GM12878 (cell line): ENCODE measurements around the gene MRPL20. TPM values are rescaled to one million over a fixed set of nuclear protein-coding genes. Genes with fewer than 3 reads are reported as not detected.

Experiments used
- ATAC-seq: fragments of 200-7000 bp; cut with Tn5 transposase; 3 replicates; pipeline ENCODE4 v1.9.1; 2020; ENCODE audit warnings: mild to moderate bottlenecking, moderate library complexity
- BruUV-seq: library from RNA; stranded (reverse); fragments of 400-500 nt; replicated peaks from 2 replicates; lab custom pipeline; 2021; lab: Mats Ljungman, UMichigan
- CTCF ChIA-PET: fragments of 300-600 bp; sonication (Branson Sonifier 250); formaldehyde crosslinking; extraction: SDS; loops from one replicate; lab custom pipeline; 2021; ENCODE audit warnings: inconsistent platforms; lab: Yijun Ruan, JAX
- POLR2A ChIA-PET: fragments of 350-600 bp; formaldehyde crosslinking; extraction: SDS; loops from one replicate; lab custom pipeline; 2021; ENCODE audit warnings: inconsistent platforms; lab: Charles Lee
- RAD21 ChIA-PET: fragments of 300-600 bp; sonication (Branson Sonifier 250); formaldehyde crosslinking; loops from one replicate; lab custom pipeline; 2023; ENCODE audit warnings: antibody characterized with exemption; ENCODE audit not compliant: unreplicated experiment; lab: Charles Lee
- SMC1A ChIA-PET: fragments of 300-600 bp; sonication (Branson Sonifier 250); formaldehyde crosslinking; loops from one replicate; lab custom pipeline; 2023; ENCODE audit not compliant: unreplicated experiment, uncharacterized antibody; lab: Charles Lee
- DNase-seq: peaks from one replicate; pipeline ENCODE4 v3.0.0-alpha.2; 2011; ENCODE audit warnings: low read depth, low spot score
- FAIRE-seq: peaks from 3 replicates; lab custom pipeline; 2011; peaks lifted over from hg19 to GRCh38; lab: Jason Lieb, UNC
- H2AFZ ChIP-seq: 2 replicates; pipeline ENCODE4 v1.6.0; 2011; ENCODE audit warnings: low read depth, low read length, control low read depth; ENCODE audit not compliant: control insufficient read depth
- H3K27ac ChIP-seq: 2 replicates; pipeline ENCODE4 v1.5.1; 2011; ENCODE audit warnings: control low read depth; ENCODE audit not compliant: control insufficient read depth, insufficient read depth
- H3K27me3 ChIP-seq, 2 experiments: replicated peaks in 1 of 2; 2 replicates each; pipeline versions ENCODE4 v1.6.0 to v1.6.1; 2011; ENCODE audit warnings: low read length in 1 of 2; ENCODE audit not compliant: control insufficient read depth in 2 of 2, insufficient read depth in 2 of 2
- H3K36me3 ChIP-seq, 2 experiments: 2 replicates each; pipeline ENCODE4 v1.5.1; 2011; ENCODE audit warnings: low read length in 1 of 2; ENCODE audit not compliant: control insufficient read depth in 2 of 2, insufficient read depth in 2 of 2
- H3K4me1 ChIP-seq: 2 replicates; pipeline ENCODE4 v1.6.1; 2011; ENCODE audit warnings: mild to moderate bottlenecking, low read length, moderate library complexity, mixed read lengths; ENCODE audit not compliant: control insufficient read depth, insufficient read depth
- H3K4me2 ChIP-seq: 2 replicates; pipeline ENCODE4 v1.6.0; 2011; ENCODE audit warnings: control low read depth; ENCODE audit not compliant: control insufficient read depth, insufficient read depth
- H3K4me3 ChIP-seq: fragments of 200-600 bp; sonication (generic); 2 replicates; pipeline ENCODE4 v1.5.1; 2016
- H3K79me2 ChIP-seq: 2 replicates; pipeline ENCODE4 v1.6.0; 2011; ENCODE audit warnings: low read length; ENCODE audit not compliant: control insufficient read depth, insufficient read depth
- H3K9ac ChIP-seq: 2 replicates; pipeline ENCODE4 v1.8.0; 2011; ENCODE audit warnings: low read length, control low read depth, mixed read lengths; ENCODE audit not compliant: control insufficient read depth, insufficient read depth
- H3K9me3 ChIP-seq: replicated peaks from 3 replicates; pipeline ENCODE4 v1.5.1; 2011; ENCODE audit warnings: mild to moderate bottlenecking, low read length; ENCODE audit not compliant: control insufficient read depth, insufficient read depth
- H4K20me1 ChIP-seq: 2 replicates; pipeline ENCODE4 v1.6.0; 2011; ENCODE audit not compliant: control insufficient read depth, insufficient read depth
- ESRRA ChIP-seq: IDR thresholded peaks from 2 replicates; pipeline ENCODE4 v1.6.1; 2012; ENCODE audit warnings: mild to moderate bottlenecking, low read length, improper control_type of control experiment
- JUNB ChIP-seq: IDR thresholded peaks from 2 replicates; pipeline ENCODE4 v1.6.1; 2016; ENCODE audit warnings: antibody characterized with exemption, mild to moderate bottlenecking
- PML ChIP-seq: IDR thresholded peaks from 2 replicates; pipeline ENCODE4 v1.6.1; 2012; ENCODE audit warnings: low read length, inconsistent platforms
- RCOR1 ChIP-seq: conservative IDR thresholded peaks from 2 replicates; pipeline ENCODE4 v1.6.1; 2012; ENCODE audit warnings: low read depth, low read length, improper control_type of control experiment
- WGBS: methylation state at CpG from one replicate; pipeline ENCODE4 v1.1.6; 2016; ENCODE audit warnings: low lambda C conversion rate; ENCODE audit not compliant: insufficient replicate concordance, insufficient coverage; ENCODE audit errors: missing lambda C conversion rate; 5-methylcytosine and 5-hydroxymethylcytosine counted together
- in situ Hi-C: fragments of 300-500 bp; cut with MboI; formaldehyde crosslinking; loops from 9 replicates; pipeline ENCODE4 v1.14.3; 2018; ENCODE audit warnings: mixed read lengths
- intact Hi-C: fragments of 100-400 bp; cut with micrococcal nuclease; formaldehyde crosslinking; loops from one replicate; pipeline ENCODE4 v1.14.2; 2022; ENCODE audit not compliant: unreplicated experiment
- polyA plus RNA-seq, 11 experiments: library from polyadenylated mRNA; depleted of rRNA in 4 of 11; unstranded in 6 of 11; stranded (reverse) in 5 of 11; fragments of >200 nt; fragmentation: Nextera tagmentation in 4 of 11; fragmentation: Illumina TruSeq in 1 of 11; extraction: Ambion mirVana in 4 of 11; extraction: Trizol in 1 of 11; gene quantifications; 1 replicate in 1 of 11; 2 replicates in 10 of 11; pipeline versions ENCODE4 v1.2.1 to v1.2.3, GENCODE V29; 2011 to 2016; ENCODE audit warnings: inconsistent platforms in 2 of 11, missing spikeins in 2 of 11, low read depth in 1 of 11
- total RNA-seq, 4 experiments: library from RNA; depleted of rRNA in 3 of 4; stranded (reverse); fragments of >200 nt in 3 of 4; fragmentation: Illumina TruSeq in 1 of 4; extraction: Trizol in 1 of 4; gene quantifications; 2 replicates each; pipeline versions ENCODE4 v1.2.1 to v1.2.3, GENCODE V29; 2013 to 2021
- TF ChIP-seq, protein P1 (sequence below): fragments of 450-650 bp; IDR thresholded peaks from 2 replicates; pipeline ENCODE4 v1.6.1; 2018; ENCODE audit warnings: mild to moderate bottlenecking, low read depth, moderate library complexity; ENCODE audit not compliant: partially characterized antibody
- TF ChIP-seq, protein P2 (sequence below): fragments of 450-650 bp; IDR thresholded peaks from 2 replicates; pipeline ENCODE4 v1.6.1; 2016; ENCODE audit warnings: mild to moderate bottlenecking
- TF ChIP-seq, protein P3 (sequence below): IDR thresholded peaks from 2 replicates; pipeline ENCODE4 v1.6.1; 2012; ENCODE audit warnings: low read depth, low read length, improper control_type of control experiment
- TF ChIP-seq, protein P4 (sequence below), 3 experiments: IDR thresholded peaks in 2 of 3; conservative IDR thresholded peaks in 1 of 3; 2 replicates each; pipeline ENCODE4 v1.5.1; 2011; ENCODE audit warnings: low read depth in 3 of 3, low read length in 3 of 3, mild to moderate bottlenecking in 3 of 3, control low read depth in 2 of 3, moderate library complexity in 2 of 3, inconsistent platforms in 1 of 3, mixed read lengths in 1 of 3; ENCODE audit not compliant: control insufficient read depth in 2 of 3, insufficient read depth in 1 of 3; ENCODE audit errors: extremely low read depth in 1 of 3

The MRPL20 gene
- total and polyA plus RNA-seq, 10 of the 15 experiments (the other 5 are each of a cell fraction or from before 2014, with no cell fraction given): 129 to 525 (median 255) TPM

DNA sequence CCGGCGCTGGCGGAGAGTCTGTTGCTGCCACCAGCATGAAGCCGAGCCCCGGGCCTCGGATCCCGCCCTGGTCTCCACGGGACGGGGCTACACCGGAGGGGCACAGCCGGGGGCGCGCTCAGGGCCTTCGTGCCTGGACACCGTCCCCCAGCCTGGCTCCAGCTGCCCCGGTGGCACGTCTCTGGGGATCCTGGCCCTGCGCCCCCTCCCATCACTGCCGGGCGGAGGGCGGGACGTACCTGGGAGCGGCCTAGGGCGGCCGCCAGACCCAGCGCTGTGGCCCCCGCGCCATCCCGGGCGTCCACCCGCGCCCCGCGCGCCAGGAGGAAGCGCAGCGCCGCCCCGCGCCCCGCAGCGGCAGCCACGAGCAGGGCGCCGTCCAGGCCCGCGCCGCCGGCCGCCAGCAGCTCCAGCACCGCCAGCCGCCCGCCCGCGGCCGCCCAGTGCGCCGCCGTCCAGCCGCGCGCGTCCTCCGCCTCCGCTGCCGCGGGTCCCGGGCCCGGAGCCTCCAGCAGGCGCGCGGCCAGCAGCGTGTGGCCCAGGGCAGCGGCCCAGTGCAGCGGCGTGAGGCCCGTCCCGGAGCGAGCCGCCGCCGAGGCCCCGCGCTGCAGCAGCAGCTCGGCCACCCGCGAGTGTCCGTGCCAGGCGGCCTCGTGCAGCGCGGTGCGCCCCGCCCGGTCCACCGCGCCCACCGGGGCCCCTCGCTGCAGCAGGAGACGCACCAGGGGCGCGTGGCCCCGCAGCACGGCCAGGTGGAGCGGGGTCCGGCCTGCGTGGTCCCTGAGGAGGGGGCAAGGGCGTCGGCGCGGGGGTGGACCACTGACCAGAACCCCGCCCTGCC is 12.9 kb upstream of the MRPL20 start:
- FAIRE-seq (no peak), DNase-seq (no peak), ATAC-seq (no peak)
- H3K4me2 ChIP-seq: 0 out of 2 replicates have a peak overlapping the region, but pooled peaks have one; percentile 13
- H3K9me3 ChIP-seq: no peaks in the 10 kb centered on the region
- no peak overlapping the region for H2AFZ ChIP-seq
- H4K20me1 ChIP-seq: no peaks in the 10 kb centered on the region
- ChIA-PET POLR2A (no interaction called here), SMC1A (no interaction called here), RAD21 (no interaction called here), CTCF (no interaction called here)
- H3K4me3 ChIP-seq: no peak overlapping the region
- no peaks in the 10 kb centered on the region for H3K27me3 ChIP-seq
- H3K4me1 ChIP-seq: peaks cover 25% of the 10 kb centered on the region
- in situ Hi-C loops: no loop called here
- no peaks in the 10 kb centered on the region for H3K79me2 ChIP-seq
- WGBS: 61% methylated on average over 56 of the region's 112 CpGs
- no peak overlapping the region for H3K27ac ChIP-seq
- no peaks in the 10 kb centered on the region for H3K36me3 ChIP-seq
- no peak for TF ChIP-seq PML
- no peak for TF ChIP-seq JUNB
- TF ChIP-seq ESRRA: no peak
- intact Hi-C loops: no loop called here
- H3K9ac ChIP-seq: no peak overlapping the region
- no TSS peak for BruUV-seq

DNA sequence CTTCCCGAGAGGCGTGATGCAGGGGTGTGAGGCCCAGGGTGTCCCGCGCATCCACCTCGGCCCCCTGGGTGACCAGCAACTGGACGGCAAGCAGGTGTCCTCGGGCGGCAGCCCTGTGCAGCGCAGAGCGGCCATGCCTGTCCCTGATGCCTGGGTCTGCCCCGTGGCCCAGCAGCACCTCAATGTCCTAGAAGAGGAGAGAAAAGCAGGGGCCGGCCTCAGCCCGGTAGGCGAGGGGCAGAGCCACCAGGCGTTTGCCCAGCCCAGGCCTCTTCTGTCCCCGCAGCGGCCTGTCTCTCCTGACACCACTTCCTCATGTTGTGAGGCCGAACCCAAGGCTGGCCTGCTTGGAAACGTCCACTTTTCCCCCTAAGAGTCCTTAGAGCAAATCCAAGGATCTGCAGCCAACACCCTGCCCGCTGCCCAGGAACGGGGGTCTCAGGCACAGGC is 12.3 kb upstream of the MRPL20 start:
- H3K9ac ChIP-seq: no peak overlapping the region
- H2AFZ ChIP-seq: no peak overlapping the region
- ATAC-seq: no peak
- H4K20me1 ChIP-seq: no peaks in the 10 kb centered on the region
- no peak overlapping the region for H3K4me3 ChIP-seq
- in situ Hi-C loops: no loop called here
- ChIA-PET CTCF (no interaction called here), SMC1A (interaction anchor here (1.2 kb wide), 1 partner anchor 11 kb away, joined by 3 read pairs; no protein-coding TSS in a partner anchor), POLR2A (no interaction called here), RAD21 (no interaction called here)
- DNase-seq: no peak
- H3K79me2 ChIP-seq: no peaks in the 10 kb centered on the region
- no peak for FAIRE-seq
- intact Hi-C loops: no loop called here
- H3K27me3 ChIP-seq: no peaks in the 10 kb centered on the region
- no peaks in the 10 kb centered on the region for H3K36me3 ChIP-seq
- BruUV-seq: no TSS peak
- no peak overlapping the region for H3K4me2 ChIP-seq
- H3K27ac ChIP-seq: peak overlapping the region; percentile 66; the same call in 1 of the 2 replicates
- no peaks in the 10 kb centered on the region for H3K9me3 ChIP-seq
- H3K4me1 ChIP-seq: peaks cover 25% of the 10 kb centered on the region
- 93% methylated on average over 19 of the region's 21 CpGs for WGBS
- TF ChIP-seq, protein P1, sequence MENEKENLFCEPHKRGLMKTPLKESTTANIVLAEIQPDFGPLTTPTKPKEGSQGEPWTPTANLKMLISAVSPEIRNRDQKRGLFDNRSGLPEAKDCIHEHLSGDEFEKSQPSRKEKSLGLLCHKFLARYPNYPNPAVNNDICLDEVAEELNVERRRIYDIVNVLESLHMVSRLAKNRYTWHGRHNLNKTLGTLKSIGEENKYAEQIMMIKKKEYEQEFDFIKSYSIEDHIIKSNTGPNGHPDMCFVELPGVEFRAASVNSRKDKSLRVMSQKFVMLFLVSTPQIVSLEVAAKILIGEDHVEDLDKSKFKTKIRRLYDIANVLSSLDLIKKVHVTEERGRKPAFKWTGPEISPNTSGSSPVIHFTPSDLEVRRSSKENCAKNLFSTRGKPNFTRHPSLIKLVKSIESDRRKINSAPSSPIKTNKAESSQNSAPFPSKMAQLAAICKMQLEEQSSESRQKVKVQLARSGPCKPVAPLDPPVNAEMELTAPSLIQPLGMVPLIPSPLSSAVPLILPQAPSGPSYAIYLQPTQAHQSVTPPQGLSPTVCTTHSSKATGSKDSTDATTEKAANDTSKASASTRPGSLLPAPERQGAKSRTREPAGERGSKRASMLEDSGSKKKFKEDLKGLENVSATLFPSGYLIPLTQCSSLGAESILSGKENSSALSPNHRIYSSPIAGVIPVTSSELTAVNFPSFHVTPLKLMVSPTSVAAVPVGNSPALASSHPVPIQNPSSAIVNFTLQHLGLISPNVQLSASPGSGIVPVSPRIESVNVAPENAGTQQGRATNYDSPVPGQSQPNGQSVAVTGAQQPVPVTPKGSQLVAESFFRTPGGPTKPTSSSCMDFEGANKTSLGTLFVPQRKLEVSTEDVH: no peak
- TF ChIP-seq, protein P2, sequence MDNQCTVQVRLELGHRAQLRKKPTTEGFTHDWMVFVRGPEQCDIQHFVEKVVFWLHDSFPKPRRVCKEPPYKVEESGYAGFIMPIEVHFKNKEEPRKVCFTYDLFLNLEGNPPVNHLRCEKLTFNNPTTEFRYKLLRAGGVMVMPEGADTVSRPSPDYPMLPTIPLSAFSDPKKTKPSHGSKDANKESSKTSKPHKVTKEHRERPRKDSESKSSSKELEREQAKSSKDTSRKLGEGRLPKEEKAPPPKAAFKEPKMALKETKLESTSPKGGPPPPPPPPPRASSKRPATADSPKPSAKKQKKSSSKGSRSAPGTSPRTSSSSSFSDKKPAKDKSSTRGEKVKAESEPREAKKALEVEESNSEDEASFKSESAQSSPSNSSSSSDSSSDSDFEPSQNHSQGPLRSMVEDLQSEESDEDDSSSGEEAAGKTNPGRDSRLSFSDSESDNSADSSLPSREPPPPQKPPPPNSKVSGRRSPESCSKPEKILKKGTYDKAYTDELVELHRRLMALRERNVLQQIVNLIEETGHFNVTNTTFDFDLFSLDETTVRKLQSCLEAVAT: no peak
- TF ChIP-seq RCOR1: no peak
- TF ChIP-seq, protein P3, sequence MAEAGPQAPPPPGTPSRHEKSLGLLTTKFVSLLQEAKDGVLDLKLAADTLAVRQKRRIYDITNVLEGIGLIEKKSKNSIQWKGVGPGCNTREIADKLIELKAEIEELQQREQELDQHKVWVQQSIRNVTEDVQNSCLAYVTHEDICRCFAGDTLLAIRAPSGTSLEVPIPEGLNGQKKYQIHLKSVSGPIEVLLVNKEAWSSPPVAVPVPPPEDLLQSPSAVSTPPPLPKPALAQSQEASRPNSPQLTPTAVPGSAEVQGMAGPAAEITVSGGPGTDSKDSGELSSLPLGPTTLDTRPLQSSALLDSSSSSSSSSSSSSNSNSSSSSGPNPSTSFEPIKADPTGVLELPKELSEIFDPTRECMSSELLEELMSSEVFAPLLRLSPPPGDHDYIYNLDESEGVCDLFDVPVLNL: no peak
- TF ChIP-seq, protein P4, sequence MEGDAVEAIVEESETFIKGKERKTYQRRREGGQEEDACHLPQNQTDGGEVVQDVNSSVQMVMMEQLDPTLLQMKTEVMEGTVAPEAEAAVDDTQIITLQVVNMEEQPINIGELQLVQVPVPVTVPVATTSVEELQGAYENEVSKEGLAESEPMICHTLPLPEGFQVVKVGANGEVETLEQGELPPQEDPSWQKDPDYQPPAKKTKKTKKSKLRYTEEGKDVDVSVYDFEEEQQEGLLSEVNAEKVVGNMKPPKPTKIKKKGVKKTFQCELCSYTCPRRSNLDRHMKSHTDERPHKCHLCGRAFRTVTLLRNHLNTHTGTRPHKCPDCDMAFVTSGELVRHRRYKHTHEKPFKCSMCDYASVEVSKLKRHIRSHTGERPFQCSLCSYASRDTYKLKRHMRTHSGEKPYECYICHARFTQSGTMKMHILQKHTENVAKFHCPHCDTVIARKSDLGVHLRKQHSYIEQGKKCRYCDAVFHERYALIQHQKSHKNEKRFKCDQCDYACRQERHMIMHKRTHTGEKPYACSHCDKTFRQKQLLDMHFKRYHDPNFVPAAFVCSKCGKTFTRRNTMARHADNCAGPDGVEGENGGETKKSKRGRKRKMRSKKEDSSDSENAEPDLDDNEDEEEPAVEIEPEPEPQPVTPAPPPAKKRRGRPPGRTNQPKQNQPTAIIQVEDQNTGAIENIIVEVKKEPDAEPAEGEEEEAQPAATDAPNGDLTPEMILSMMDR (IDR thresholded peaks at IDR 0.05 in 2 of 3, conservative IDR thresholded peaks at IDR 0.05 in 1 of 3; ENCODE audit: control insufficient read depth in 2 of 3, extremely low read depth in 1 of 3, insufficient read depth in 1 of 3, low read depth in 3 of 3, low read length in 3 of 3): no peak
